Measurements from ENCODE around the gene PEF1. TPM values are rescaled to one million over a fixed set of nuclear protein-coding genes. Genes with fewer than 3 reads are reported as not detected.

PEF1 gene
- total RNA-seq, 2 donors from 2014 or later, result 51.4 to 59.1 TPM

DNA sequence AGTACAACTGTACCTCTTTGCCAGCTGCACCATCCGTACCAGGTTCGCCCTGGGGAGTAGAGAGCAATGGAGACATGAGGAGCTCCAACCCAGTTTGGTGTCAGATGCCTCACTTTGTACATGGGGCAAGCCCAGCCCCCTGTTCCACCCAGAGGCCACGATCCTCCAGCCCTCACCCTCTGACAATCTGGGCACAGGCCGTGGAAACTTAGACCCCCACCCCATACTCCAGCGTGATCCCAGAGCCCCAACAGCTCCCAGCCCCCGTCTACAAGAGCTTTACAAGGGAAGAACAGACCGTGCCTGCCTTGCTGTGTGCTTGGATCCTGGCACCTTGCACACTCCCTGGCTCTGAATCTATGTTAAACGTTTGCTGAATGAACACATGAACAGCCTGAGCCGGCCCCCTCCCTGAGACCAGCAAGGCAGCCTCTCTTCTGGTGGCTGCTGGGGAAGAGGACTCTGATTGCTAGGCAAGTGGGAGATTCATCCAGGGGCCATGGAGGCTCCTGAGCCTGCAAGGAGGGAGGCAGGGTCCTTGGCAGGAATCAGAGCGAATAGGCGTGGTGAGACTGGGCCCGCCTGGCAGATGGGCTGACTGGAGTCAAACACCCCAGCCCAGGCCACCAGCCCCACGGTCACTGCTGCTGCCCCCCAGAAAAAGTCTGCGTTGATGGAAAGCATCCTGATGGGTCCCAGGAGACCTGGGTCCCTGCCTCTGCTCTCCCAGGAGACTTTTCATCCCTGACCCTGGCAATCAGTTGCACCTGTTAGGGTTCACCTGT lies 12.5 kb upstream of the PEF1 start:
- Histone ChIP-seq H3K4me3 (ENCODE audit: low read length) (no peak overlapping the region), H3K36me3 (ENCODE audit: control insufficient read depth, insufficient read depth, low read length) (no peaks in the 10 kb centered on the region), H3K27me3 (ENCODE audit: control insufficient read depth, insufficient read depth, low read length, poor library complexity, severe bottlenecking) (no peaks in the 10 kb centered on the region), H3K4me1 (ENCODE audit: control insufficient read depth, insufficient read depth, low read length) (peaks cover 9% of the 10 kb centered on the region), H3K27ac (ENCODE audit: low read depth, low read length) (no peak overlapping the region), H3K9me3 (ENCODE audit: control insufficient read depth, low read length) (no peaks in the 10 kb centered on the region), H3K9ac (ENCODE audit: extremely low read depth, low read length, poor library complexity, severe bottlenecking) (no peak overlapping the region)
- Mint-ChIP-seq H3K4me3 (no peak overlapping the region), H3K27ac (no peak overlapping the region), H3K27me3 (ENCODE audit: insufficient read depth) (peaks cover 1% of the 10 kb centered on the region), H3K4me1 (peaks cover 14% of the 10 kb centered on the region), H3K36me3 (ENCODE audit: low read depth) (no peaks in the 10 kb centered on the region), H3K9me3 (no peaks in the 10 kb centered on the region)
- 89 to 92% methylated on average over 11 to 14 of the region's 14 CpGs for WGBS, 2 experiments (ENCODE audit: insufficient coverage in 1 of 2, insufficient read length in 1 of 2)
- no peak for DNase-seq
- TF ChIP-seq, protein P1, sequence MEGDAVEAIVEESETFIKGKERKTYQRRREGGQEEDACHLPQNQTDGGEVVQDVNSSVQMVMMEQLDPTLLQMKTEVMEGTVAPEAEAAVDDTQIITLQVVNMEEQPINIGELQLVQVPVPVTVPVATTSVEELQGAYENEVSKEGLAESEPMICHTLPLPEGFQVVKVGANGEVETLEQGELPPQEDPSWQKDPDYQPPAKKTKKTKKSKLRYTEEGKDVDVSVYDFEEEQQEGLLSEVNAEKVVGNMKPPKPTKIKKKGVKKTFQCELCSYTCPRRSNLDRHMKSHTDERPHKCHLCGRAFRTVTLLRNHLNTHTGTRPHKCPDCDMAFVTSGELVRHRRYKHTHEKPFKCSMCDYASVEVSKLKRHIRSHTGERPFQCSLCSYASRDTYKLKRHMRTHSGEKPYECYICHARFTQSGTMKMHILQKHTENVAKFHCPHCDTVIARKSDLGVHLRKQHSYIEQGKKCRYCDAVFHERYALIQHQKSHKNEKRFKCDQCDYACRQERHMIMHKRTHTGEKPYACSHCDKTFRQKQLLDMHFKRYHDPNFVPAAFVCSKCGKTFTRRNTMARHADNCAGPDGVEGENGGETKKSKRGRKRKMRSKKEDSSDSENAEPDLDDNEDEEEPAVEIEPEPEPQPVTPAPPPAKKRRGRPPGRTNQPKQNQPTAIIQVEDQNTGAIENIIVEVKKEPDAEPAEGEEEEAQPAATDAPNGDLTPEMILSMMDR (conservative IDR thresholded peaks at IDR 0.05), result no peak

- Histone ChIP-seq H3K9ac (ENCODE audit: extremely low read depth, low read length, poor library complexity, severe bottlenecking) (no peak overlapping the region), H3K9me3 (ENCODE audit: control insufficient read depth, low read length) (no peaks in the 10 kb centered on the region), H3K27me3 (ENCODE audit: control insufficient read depth, insufficient read depth, low read length, poor library complexity, severe bottlenecking) (no peaks in the 10 kb centered on the region), H3K36me3 (ENCODE audit: control insufficient read depth, insufficient read depth, low read length) (no peaks in the 10 kb centered on the region), H3K27ac (ENCODE audit: low read depth, low read length) (no peak overlapping the region), H3K4me1 (ENCODE audit: control insufficient read depth, insufficient read depth, low read length) (peaks cover 9% of the 10 kb centered on the region), H3K4me3 (ENCODE audit: low read length) (no peak overlapping the region)
- Mint-ChIP-seq H3K4me3 (no peak overlapping the region), H3K27ac (peak overlapping the region; percentile 53), H3K4me1 (peaks cover 14% of the 10 kb centered on the region), H3K9me3 (no peaks in the 10 kb centered on the region), H3K36me3 (ENCODE audit: low read depth) (no peaks in the 10 kb centered on the region), H3K27me3 (ENCODE audit: insufficient read depth) (peaks cover 1% of the 10 kb centered on the region)
- DNase-seq, result no peak
- 84 to 90% methylated on average over 3 to 4 of the region's 4 CpGs for WGBS, 2 experiments (ENCODE audit: insufficient coverage in 1 of 2, insufficient read length in 1 of 2)
- TF ChIP-seq, protein P1 (conservative IDR thresholded peaks at IDR 0.05), result no peak
These were observed 11.1 kb upstream of the PEF1 start for GRCh38 chr1:31655756-31656155.

GRCh38 chr1:31655104-31655503 lies 10.4 kb upstream of the PEF1 start:
- no peaks in the 10 kb centered on the region for H3K36me3 Mint-ChIP-seq (ENCODE audit: low read depth)
- peaks cover 1% of the 10 kb centered on the region for H3K27me3 Mint-ChIP-seq (ENCODE audit: insufficient read depth)
- H3K4me1 Mint-ChIP-seq, result peaks cover 14% of the 10 kb centered on the region

More at GRCh38 chr1:31655104-31655503, 10.4 kb upstream of the PEF1 start:
- Histone ChIP-seq H3K4me3 (ENCODE audit: low read length) (no peak overlapping the region), H3K9ac (ENCODE audit: extremely low read depth, low read length, poor library complexity, severe bottlenecking) (no peak overlapping the region), H3K27me3 (ENCODE audit: control insufficient read depth, insufficient read depth, low read length, poor library complexity, severe bottlenecking) (no peaks in the 10 kb centered on the region), H3K36me3 (ENCODE audit: control insufficient read depth, insufficient read depth, low read length) (no peaks in the 10 kb centered on the region), H3K9me3 (ENCODE audit: control insufficient read depth, low read length) (no peaks in the 10 kb centered on the region), H3K4me1 (ENCODE audit: control insufficient read depth, insufficient read depth, low read length) (peaks cover 9% of the 10 kb centered on the region), H3K27ac (ENCODE audit: low read depth, low read length) (no peak overlapping the region)
- peak overlapping the region; percentile 53 for H3K27ac Mint-ChIP-seq
- TF ChIP-seq, protein P1 (conservative IDR thresholded peaks at IDR 0.05), result no peak
- no peak overlapping the region for H3K4me3 Mint-ChIP-seq
- 92 to 100% methylated on average over 3 to 6 of the region's 6 CpGs for WGBS, 2 experiments (ENCODE audit: insufficient coverage in 1 of 2, insufficient read length in 1 of 2)
- no peak for DNase-seq
- H3K9me3 Mint-ChIP-seq, result no peaks in the 10 kb centered on the region

Data from endodermal cell (in vitro differentiated cells).